BLaER1 (cell line): ENCODE measurements around the gene GALNT8.

Experiments
- H3K27ac ChIP-seq: shearing (Covaris generic); formaldehyde crosslinking; 2 replicates; pipeline ENCODE4 v1.8.1; 2022
- H3K27me3 ChIP-seq: shearing (Covaris generic); formaldehyde crosslinking; 2 replicates; pipeline ENCODE4 v1.8.1; 2022
- H3K36me3 ChIP-seq: shearing (Covaris generic); formaldehyde crosslinking; 2 replicates; pipeline ENCODE4 v1.8.1; 2022
- H3K4me1 ChIP-seq: shearing (Covaris generic); formaldehyde crosslinking; 2 replicates; pipeline ENCODE4 v1.8.1; 2022
- H3K4me2 ChIP-seq: shearing (Covaris generic); formaldehyde crosslinking; 2 replicates; pipeline ENCODE4 v1.8.1; 2022
- H3K4me3 ChIP-seq: shearing (Covaris generic); formaldehyde crosslinking; 2 replicates; pipeline ENCODE4 v1.8.1; 2022
- H3K9ac ChIP-seq: shearing (Covaris generic); formaldehyde crosslinking; 2 replicates; pipeline ENCODE4 v1.8.1; 2022
- H3K9me3 ChIP-seq: shearing (Covaris generic); formaldehyde crosslinking; 2 replicates; pipeline ENCODE4 v1.8.1; 2022
- H4K20me1 ChIP-seq: shearing (Covaris generic); formaldehyde crosslinking; 2 replicates; pipeline ENCODE4 v1.8.1; 2022
- Cebpa-rat ChIP-seq: shearing (Covaris generic); IDR thresholded peaks from 2 replicates; pipeline ENCODE4 v1.8.1; 2022

GALNT8 gene

GRCh38 chr12:4791497-4791896, 71.3 kb downstream of the GALNT8 start:
- Histone ChIP-seq H3K36me3 (no peaks in the 10 kb centered on the region), H3K27ac (no peak overlapping the region), H3K4me2 (no peak overlapping the region), H3K9me3 (no peaks in the 10 kb centered on the region; the same call in 1 of the 2 replicates), H4K20me1 (no peaks in the 10 kb centered on the region), H3K9ac (no peak overlapping the region), H3K4me1 (peaks cover 4% of the 10 kb centered on the region; the same call in 1 of the 2 replicates), H3K27me3 (no peaks in the 10 kb centered on the region), H3K4me3 (no peak overlapping the region)
- no peak for TF ChIP-seq Cebpa-rat

- no peak overlapping the region for H3K27ac ChIP-seq
- no peak overlapping the region for H3K4me2 ChIP-seq
- no peak overlapping the region for H3K4me3 ChIP-seq
- H3K9ac ChIP-seq = no peak overlapping the region
- no peak for TF ChIP-seq Cebpa-rat
- H3K36me3 ChIP-seq = no peaks in the 10 kb centered on the region
- H3K9me3 ChIP-seq = no peaks in the 10 kb centered on the region; the same call in 1 of the 2 replicates
- H4K20me1 ChIP-seq = no peaks in the 10 kb centered on the region
- no peaks in the 10 kb centered on the region for H3K27me3 ChIP-seq
- peaks cover 4% of the 10 kb centered on the region; the same call in 1 of the 2 replicates for H3K4me1 ChIP-seq
Observed at GRCh38 chr12:4794491-4794890, 74.3 kb downstream of the GALNT8 start.

GRCh38 chr12:4796216-4796615, 76.0 kb downstream of the GALNT8 start:
- Histone ChIP-seq H3K4me3 (no peak overlapping the region), H3K9me3 (no peaks in the 10 kb centered on the region; the same call in 1 of the 2 replicates), H3K4me2 (no peak overlapping the region), H3K27me3 (no peaks in the 10 kb centered on the region), H3K4me1 (peaks cover 4% of the 10 kb centered on the region; the same call in 1 of the 2 replicates), H4K20me1 (no peaks in the 10 kb centered on the region), H3K9ac (no peak overlapping the region), H3K27ac (no peak overlapping the region), H3K36me3 (no peaks in the 10 kb centered on the region)
- no peak for TF ChIP-seq Cebpa-rat

DNA sequence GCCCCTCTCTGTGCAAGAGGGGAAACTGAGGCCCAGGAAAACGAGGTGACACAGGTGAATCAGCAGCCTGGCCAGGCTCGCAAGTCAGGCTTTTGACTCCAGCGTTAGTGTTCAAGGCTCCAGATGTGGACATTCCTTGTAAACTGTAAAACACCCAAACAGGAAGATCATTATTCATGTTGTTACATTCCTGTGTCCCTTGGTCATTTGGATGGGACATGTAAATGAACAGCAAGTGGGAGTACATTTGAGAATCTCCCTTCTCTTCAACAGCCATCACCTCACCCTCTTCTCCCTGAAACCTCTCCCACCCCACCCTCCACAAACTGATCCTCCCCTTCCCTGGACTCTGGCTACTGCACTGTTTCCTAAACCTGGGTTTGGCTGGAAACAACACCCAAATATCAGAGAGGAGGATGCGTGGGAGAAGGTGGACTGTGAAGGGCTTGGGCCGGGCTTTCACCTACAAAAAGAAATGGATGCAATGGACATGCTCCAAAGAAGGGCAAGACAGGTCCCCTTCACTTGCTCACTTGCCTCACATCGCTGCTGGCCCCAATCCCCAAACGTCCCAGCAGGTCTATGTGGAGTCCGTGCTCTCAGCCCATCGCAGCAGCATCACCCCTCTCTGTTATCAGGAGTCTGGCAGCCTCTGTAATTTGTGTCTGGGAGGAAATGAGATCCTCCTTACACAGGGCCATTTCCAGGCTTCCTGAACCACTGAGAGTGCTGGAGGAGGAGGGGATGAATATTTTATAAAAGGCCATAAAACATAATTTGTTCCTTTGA, 76.7 kb downstream of the GALNT8 start:
- Histone ChIP-seq H3K36me3 (no peaks in the 10 kb centered on the region), H3K27me3 (no peaks in the 10 kb centered on the region), H3K9me3 (no peaks in the 10 kb centered on the region; the same call in 1 of the 2 replicates), H3K4me3 (no peak overlapping the region), H3K27ac (no peak overlapping the region), H3K9ac (no peak overlapping the region), H4K20me1 (no peaks in the 10 kb centered on the region), H3K4me2 (no peak overlapping the region), H3K4me1 (peaks cover 4% of the 10 kb centered on the region; the same call in 1 of the 2 replicates)
- TF ChIP-seq Cebpa-rat = no peak

DNA sequence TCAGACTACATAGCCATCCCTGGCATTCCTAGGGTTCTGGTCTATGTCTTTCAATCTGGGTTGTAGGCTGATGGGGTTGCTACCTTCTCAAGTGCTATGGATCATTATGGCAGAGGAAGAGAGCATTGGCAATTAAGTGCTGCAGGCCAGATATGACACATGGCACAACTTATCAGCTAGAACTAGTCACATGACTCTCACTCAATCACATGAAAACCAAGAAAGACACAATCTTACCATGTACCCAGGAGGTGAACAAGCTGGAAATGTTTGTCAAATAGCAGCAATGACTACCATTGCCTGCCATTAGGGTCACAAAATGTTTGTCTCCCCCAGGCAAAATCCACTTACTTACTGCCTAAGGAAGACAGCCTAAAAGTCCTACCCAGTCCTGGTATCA, 80.4 kb downstream of the GALNT8 start:
- no peaks in the 10 kb centered on the region for H3K27me3 ChIP-seq
- TF ChIP-seq Cebpa-rat = no peak
- H3K9ac ChIP-seq = no peak overlapping the region
- H3K4me3 ChIP-seq = no peak overlapping the region
- H3K4me2 ChIP-seq = no peak overlapping the region
- no peaks in the 10 kb centered on the region for H4K20me1 ChIP-seq
- no peaks in the 10 kb centered on the region for H3K4me1 ChIP-seq
- H3K27ac ChIP-seq = no peak overlapping the region
- no peaks in the 10 kb centered on the region for H3K36me3 ChIP-seq
- no peaks in the 10 kb centered on the region for H3K9me3 ChIP-seq

- no peak overlapping the region for H3K27ac ChIP-seq
- no peak overlapping the region for H3K9ac ChIP-seq
- H4K20me1 ChIP-seq = peaks cover 3% of the 10 kb centered on the region; the same call in 1 of the 2 replicates
- H3K9me3 ChIP-seq = no peaks in the 10 kb centered on the region
- H3K27me3 ChIP-seq = peaks cover 11% of the 10 kb centered on the region
- H3K4me3 ChIP-seq = no peak overlapping the region
- no peaks in the 10 kb centered on the region for H3K36me3 ChIP-seq
- no peak for TF ChIP-seq Cebpa-rat
- peaks cover 16% of the 10 kb centered on the region for H3K4me1 ChIP-seq
- no peak overlapping the region for H3K4me2 ChIP-seq
Observed at GRCh38 chr12:4802841-4803240, 82.6 kb downstream of the GALNT8 start.

DNA sequence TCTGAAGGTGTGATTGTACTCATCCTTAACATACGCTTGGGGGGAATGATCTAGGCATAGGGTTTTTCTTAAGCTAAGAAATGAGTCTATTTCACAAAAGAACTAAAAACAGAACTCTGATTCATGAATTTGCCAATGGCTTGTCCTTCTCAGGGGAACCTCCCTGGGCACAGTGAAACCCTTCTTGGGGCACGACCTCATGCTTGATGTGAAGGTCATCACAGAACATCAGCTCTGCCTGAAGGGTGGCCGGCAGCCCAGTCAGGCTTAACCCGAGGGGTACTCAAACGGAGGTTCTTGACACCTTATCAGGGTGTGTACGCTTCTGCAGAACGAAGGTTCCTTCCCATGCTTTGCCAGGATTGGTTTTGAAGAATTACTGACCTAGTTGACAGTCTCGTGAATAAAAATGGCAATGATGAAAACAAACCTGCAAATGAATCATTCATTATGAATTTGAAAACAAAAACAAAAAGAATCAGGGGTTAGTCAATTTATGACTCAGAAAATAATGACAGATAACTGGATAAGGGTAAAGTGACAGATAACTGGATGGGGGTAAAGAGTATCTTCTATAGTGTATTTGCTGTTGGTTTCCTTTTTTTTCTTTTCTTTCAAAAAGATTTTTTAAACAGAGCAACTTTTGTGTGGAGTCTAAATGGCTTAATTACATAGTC, 86.4 kb downstream of the GALNT8 start:
- Histone ChIP-seq H3K4me3 (no peak overlapping the region), H3K9me3 (peaks cover 12% of the 10 kb centered on the region), H3K4me1 (peaks cover 45% of the 10 kb centered on the region), H4K20me1 (peaks cover 29% of the 10 kb centered on the region), H3K36me3 (peaks cover 15% of the 10 kb centered on the region), H3K9ac (no peak overlapping the region), H3K27ac (no peak overlapping the region), H3K4me2 (peak overlapping the region; percentile 88), H3K27me3 (peaks cover 49% of the 10 kb centered on the region)
- no peak for TF ChIP-seq Cebpa-rat

- Histone ChIP-seq H3K27me3 (peaks cover 52% of the 10 kb centered on the region), H4K20me1 (peaks cover 29% of the 10 kb centered on the region), H3K4me3 (no peak overlapping the region), H3K36me3 (peaks cover 22% of the 10 kb centered on the region), H3K27ac (no peak overlapping the region), H3K9ac (no peak overlapping the region), H3K4me2 (peak overlapping the region; percentile 88), H3K4me1 (peaks cover 47% of the 10 kb centered on the region), H3K9me3 (peaks cover 14% of the 10 kb centered on the region)
- TF ChIP-seq Cebpa-rat = no peak
Observed at GRCh38 chr12:4807116-4807783, 87.0 kb downstream of the GALNT8 start.

DNA sequence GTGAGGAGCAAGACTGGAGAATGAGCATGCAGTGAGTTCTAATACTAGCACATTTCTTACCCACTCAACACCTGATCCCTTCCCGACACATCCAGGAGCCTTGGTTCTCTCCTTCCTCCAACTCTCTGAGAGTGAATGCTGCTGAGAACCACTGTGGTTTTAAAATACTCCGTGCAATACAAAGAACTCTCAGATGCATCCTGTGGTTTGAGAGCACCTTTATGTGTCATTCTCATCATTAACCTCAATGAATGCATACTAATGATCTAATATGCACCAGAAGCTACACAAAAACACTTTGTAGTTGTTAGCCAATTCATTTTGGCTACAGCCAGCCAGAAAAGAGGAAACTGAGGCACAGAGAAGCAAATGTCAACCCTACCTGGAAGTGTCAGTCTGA, 87.6 kb downstream of the GALNT8 start:
- H3K4me2 ChIP-seq = peak overlapping the region; percentile 88
- H3K9ac ChIP-seq = no peak overlapping the region
- H3K9me3 ChIP-seq = peaks cover 14% of the 10 kb centered on the region
- peaks cover 29% of the 10 kb centered on the region for H4K20me1 ChIP-seq
- no peak for TF ChIP-seq Cebpa-rat
- peaks cover 52% of the 10 kb centered on the region for H3K27me3 ChIP-seq
- peaks cover 52% of the 10 kb centered on the region for H3K4me1 ChIP-seq
- H3K4me3 ChIP-seq = no peak overlapping the region
- peaks cover 23% of the 10 kb centered on the region for H3K36me3 ChIP-seq
- H3K27ac ChIP-seq = no peak overlapping the region
